NCI-H1436 (cell line): ENCODE results near the gene ASCC1.
A peak's percentile ranks its signal among the peaks of the same experiment; 100 is the strongest.
"Not testable (repeated sequence)": the region's sequence is repeated elsewhere in the genome, so short reads cannot be mapped to it uniquely, and the experiment has no call there.

Experiments used
- DNase-seq: peaks from one replicate; lab custom pipeline; 2025; lab: John Stamatoyannopoulos, UW

ASCC1 gene

DNA sequence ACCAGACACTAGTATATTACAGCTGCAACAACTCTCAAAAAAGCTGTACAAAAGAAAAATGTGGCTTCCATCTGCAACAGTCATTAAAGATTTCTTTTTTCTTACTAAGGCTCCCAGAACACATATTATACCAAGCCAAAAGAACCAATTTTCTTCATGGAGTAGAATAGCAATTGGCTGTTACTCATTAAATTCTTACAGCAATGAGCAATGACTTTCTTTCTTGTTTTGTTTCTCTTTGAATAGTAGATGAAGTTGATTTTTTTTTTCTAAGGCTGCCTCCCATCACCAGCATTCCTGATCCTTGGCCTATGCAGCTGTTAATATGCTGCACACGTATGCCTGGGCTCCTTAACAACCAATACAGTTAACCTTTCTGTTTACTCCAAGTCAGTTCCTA, 91.1 kb downstream of the ASCC1 start:
- no peak for DNase-seq

DNA sequence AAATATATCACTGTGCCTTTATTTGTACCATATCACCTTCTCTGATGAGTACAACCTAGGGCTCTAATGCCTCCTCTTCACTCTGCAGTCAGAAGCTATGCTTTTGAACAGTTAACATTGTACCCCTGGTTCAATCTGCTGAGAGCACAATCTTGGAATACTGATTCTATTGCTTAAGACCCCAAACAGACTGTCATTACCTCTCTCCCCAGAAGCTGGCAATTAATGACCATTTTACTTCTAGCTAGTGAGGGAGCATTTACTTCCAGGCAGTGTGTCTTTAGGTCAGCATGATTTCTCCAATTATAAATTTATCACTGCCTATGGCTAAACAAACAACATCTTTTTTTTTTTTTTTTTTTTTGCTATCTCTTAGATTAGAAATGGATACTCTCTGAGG, 91.7 kb downstream of the ASCC1 start:
- no peak for DNase-seq

- peak; percentile 2 for DNase-seq
Measured at GRCh38 chr10:72123616-72124015, 92.5 kb downstream of the ASCC1 start.

DNA sequence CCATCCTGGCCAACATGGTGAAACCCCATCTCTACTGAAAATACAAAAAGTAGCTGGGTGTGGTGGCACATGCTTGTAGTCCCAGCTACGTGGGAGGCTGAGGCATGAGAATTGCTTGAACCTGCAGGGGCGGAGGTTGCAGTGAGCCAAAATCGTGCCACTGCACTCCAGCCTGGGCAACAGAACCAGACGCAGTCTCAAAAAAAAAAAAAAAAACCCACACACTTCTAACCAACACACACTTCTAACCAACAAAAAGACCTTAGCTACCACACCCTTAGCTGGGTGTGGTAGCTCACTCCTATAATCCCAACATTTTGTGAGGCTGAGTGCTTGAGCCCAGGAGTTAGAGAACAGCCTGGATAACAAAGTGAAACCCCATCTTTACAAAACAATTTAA, 93.9 kb downstream of the ASCC1 start:
- DNase-seq: no peak

- no peak for DNase-seq
Measured at GRCh38 chr10:72121389-72121788, 94.7 kb downstream of the ASCC1 start.

DNA sequence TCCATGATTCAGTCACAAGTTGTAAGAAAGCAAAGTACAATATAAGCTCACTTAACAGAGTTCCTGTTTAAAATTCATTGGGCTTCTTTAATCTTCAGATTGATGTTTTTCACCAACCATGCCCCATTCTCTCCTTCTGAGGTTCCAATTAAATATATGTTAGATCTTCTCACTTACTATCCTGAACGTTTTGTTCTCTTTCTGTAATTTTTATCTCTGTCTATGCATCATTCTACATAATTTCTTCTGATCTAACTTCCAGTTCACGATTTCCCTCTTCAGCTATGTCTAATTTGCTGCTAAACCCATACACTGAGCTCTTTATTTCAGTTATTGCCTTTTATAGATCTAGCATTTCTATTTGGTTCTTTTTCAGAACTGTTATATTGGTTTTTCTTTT, 99.7 kb downstream of the ASCC1 start:
- DNase-seq: no peak

DNA sequence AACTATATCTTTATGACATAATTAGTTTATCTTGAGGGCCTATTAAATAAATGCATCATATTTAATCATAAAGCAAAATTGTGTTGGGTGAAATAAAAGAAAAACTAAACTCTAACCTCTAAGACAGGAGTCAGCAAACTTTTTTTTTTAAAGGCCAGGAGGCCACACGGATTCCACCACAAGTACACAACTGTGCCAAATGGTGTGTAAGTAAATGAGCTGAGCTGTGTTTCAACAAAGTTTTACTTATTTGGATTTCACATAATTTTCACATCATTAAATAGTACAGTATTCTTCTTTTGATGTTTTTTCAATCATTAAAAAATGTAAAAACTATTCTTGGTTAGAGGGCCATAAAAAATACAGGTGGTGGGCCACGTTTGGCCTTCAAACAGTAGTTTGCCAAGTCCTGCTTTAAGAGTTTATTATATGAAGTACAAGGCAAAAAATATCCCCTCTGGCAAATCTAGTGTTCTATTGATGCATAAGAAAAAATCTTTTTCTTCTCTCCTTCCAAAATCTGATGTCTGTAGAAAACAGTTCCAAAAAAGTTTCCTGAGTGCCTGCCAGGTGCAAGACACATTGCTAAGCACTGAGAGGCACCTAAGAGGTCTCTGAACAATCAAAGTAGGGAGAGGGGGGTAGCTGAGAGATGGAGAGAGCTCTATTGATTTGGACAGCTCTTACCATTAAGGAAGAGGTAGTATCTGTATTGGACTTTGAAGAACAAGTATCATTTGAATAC, 101.2 kb downstream of the ASCC1 start:
- DNase-seq: no peak

DNA sequence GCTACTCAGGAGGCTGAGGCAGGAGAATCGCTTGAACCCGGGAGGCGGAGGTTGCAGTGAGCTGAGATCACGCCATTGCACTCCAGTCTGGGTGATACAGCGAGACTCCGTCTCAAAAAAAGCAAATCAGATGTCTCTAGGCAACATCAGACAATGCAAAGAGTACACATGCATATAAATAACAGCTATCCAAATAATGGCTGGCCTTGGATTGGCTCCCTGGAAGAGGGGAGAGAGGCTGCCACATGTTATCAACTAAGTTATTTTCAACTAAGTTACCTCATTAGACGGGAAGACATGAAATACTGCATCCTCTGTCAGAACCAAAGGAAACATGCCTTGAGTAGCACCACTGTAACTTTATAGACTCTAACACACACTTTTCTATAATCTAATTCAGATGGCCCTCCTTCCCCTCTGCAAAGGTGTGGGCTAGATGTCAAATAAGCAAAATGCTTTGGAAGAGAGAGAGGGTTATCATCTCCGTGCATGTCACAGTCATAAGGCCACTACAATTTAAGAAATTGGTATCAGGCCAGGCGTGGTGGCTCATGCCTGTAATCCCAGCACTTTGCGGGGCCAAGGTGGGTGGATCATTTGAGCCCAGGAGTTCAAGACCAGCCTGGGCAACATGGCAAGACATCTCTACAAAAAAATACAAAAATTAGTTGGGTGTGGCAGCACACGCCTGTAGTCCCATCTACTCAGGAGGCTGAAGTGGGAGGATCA, 105.2 kb downstream of the ASCC1 start:
- no peak for DNase-seq

GRCh38 chr10:72109636-72110157, 106.4 kb downstream of the ASCC1 start:
- no peak for DNase-seq

- DNase-seq: no peak
Measured at GRCh38 chr10:72108830-72109635, 107.0 kb downstream of the ASCC1 start.

- not testable (repeated sequence) for DNase-seq
Measured at GRCh38 chr10:72108004-72108370, 108.1 kb downstream of the ASCC1 start.

GRCh38 chr10:72107325-72108003, 108.6 kb downstream of the ASCC1 start:
- no peak for DNase-seq

- no peak for DNase-seq
Measured at GRCh38 chr10:72106896-72107295, 109.2 kb downstream of the ASCC1 start.

DNA sequence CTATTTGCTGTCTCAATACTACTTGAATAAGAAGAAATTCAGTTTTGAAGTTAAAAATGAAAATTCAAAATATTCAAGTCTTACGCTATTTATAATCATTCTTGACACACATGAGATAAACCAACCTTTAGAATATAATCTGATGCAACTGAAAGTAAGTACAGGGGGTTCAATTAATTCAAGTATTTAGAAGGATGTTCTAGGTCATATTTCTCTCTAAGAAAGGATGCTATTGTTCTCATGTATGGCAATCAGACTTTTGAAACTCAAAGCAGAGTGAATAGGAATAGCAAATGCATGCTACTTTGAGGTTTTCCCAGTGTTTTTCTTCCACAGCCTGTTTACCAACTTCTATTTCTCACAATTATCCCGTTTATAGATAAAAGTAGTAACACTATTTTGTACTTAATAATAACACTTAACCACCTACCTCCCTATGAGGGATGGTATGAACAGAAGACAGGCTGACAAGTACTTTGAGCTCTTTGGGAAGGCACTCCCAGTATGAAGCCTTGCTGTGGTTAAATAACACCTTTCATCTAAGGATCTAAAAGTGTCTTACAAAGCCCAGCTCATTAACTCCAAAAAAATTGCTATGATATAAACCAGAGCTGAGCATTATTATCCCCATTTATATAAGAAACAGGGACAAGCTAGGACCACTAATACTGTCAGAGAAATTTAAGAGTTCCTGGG, 109.8 kb downstream of the ASCC1 start:
- no peak for DNase-seq

DNA sequence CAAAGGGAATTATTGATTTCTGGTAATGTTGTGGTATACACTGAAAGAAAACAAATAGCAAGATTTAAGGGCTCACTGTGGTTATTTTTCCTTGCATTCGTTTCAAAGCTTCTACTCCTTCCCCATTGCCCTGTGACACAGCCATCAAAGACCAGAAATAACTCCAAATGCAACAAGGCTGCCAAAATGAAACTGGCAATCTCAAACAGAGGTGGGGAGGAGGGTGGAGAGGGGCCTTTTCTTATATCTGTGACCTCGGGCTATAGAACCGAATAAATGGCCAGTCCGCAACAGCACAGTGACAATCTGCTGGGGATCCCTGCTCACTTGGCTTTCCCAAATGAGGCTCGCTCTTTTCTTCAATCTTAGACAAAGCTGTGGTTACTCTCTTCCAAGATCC, 110.4 kb downstream of the ASCC1 start:
- DNase-seq: no peak

DNA sequence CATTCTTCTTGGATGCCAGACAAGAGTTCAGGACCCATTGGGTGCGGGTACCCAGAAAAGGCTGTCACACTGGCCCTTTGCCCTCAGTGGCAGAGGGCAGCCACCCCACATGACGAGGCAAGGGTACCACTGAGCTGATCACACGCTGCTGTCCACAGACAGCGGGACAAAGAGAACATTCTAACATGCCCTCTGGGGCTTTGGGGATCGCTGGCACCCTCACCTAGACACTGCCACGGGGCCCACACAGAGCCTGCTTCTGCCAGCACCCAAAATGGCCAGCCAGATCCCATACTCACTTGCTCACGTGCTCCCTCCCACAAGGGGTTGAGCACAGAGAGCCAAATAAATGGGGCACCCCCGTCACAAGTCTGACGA, 111.0 kb downstream of the ASCC1 start:
- DNase-seq: no peak

- DNase-seq: no peak
Measured at GRCh38 chr10:72104472-72105097, 111.5 kb downstream of the ASCC1 start.

DNA sequence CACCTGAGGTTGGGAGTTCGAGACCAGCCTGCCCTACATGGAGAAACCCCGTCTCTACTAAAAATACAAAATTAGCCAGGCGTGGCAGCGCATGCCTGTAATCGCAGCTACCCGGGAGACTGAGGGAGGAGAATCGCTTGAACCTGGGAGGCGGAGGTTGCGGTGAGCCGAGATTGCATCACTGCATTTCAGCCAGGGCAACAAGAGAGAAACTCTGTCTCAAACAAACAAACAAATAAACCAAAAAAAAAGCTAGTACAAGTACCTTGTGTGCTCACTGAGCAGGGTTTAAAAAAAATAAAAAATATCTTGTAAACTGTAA, 116.5 kb downstream of the ASCC1 start:
- DNase-seq: no peak

- DNase-seq: no peak
Measured at GRCh38 chr10:72098836-72099599, 117.1 kb downstream of the ASCC1 start.

GRCh38 chr10:72098301-72098835, 117.7 kb downstream of the ASCC1 start:
- no peak for DNase-seq
